ENCODE results near the gene DLGAP4. TPM values are rescaled to one million over a fixed set of nuclear protein-coding genes. Genes with fewer than 3 reads are reported as not detected.
"Not testable (repeated sequence)": the region's sequence is repeated elsewhere in the genome, so short reads cannot be mapped to it uniquely, and the experiment has no call there.

The DLGAP4 gene
- total RNA-seq, 2 experiments from 2014 or later, result 27.0 to 27.5 TPM

DNA sequence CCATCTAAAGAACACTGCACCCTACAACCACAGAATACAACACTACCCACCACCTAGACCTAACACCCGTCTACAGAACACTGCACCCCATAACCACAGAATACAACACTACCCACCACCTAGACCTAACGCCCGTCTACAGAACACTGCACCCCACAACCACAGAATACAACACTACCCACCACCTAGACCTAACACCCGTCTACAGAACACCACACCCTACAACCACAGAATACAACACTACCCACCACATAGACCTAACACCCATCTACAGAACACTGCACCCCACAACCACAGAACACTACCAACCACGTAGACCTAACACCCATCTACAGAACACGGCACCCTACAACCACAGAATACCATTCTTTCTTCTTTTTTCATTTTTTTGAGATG lies 258.6 kb downstream of the DLGAP4 start:
- Mint-ChIP-seq H3K36me3 (peaks cover 22% of the 10 kb centered on the region), H3K9me3 (peaks cover 11% of the 10 kb centered on the region)
- H3K27ac Mint-ChIP-seq; ATAC-seq (ENCODE audit: low read depth); H3K4me1 Mint-ChIP-seq; DNase-seq; H3K27me3 Mint-ChIP-seq; H3K4me3 Mint-ChIP-seq: not testable (repeated sequence)
- POLR2A ChIA-PET, result interaction anchor here (1.1 kb wide), 1 partner anchor 27 kb away, joined by 3 read pairs; no protein-coding TSS in a partner anchor

DNA sequence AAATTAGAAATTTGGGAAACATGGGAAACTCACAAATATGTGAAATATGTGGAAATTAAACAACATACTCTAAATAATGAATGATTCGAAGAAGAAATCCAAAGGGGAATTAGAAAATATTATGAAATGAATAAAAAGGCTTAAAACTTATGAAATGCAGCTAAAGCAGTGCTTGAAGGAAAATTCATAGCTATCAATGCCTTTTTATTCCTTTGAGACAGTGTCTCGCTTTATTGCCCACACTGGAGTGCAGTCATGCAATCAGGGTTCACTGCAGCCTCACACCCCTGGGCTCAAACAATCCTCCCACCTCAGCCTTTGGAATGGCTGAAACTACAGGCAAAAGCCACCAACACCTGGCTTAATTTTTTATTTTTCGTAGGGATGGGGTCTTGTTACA lies 259.4 kb downstream of the DLGAP4 start:
- Mint-ChIP-seq H3K27ac (no peak overlapping the region), H3K9me3 (peaks cover 11% of the 10 kb centered on the region), H3K4me1 (peaks cover 7% of the 10 kb centered on the region), H3K36me3 (peaks cover 23% of the 10 kb centered on the region), H3K27me3 (no peaks in the 10 kb centered on the region), H3K4me3 (no peak overlapping the region)
- POLR2A ChIA-PET, result interaction anchor here (1.1 kb wide), 1 partner anchor 26 kb away, joined by 3 read pairs; no protein-coding TSS in a partner anchor
- DNase-seq (no peak), ATAC-seq (ENCODE audit: low read depth) (no peak)

DNA sequence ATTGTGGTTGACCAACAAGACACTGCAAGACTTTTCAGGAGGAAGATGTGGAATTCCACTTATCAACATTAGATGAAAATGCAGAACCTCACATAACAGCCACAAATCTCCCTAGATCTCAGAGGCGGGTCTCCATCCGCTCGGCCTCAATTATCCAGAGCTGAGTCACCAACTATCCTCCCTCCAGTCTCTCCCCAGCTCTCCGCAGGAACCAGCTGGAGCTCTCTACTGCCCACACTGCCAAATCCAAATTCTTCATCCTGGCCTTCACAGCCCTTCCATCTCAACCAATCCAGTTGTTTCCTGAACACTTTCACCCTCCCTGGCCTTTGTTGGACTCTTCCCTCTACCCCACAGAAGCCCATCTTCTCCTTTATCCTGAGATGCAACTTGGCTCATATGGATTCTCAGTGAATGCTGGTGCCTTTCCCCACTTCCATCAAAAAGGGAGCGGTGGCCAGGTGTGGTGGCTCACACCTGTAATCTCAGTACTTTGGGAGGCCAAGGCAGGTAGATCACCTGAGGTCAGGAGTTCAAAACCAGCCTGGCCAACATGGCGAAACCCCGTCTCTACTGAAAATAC lies 263.8 kb downstream of the DLGAP4 start:
- Mint-ChIP-seq H3K4me1 (peaks cover 21% of the 10 kb centered on the region), H3K4me3 (no peak overlapping the region), H3K9me3 (peaks cover 4% of the 10 kb centered on the region), H3K27me3 (no peaks in the 10 kb centered on the region), H3K36me3 (peaks cover 14% of the 10 kb centered on the region), H3K27ac (no peak overlapping the region)
- ATAC-seq (ENCODE audit: low read depth) (no peak), DNase-seq (no peak)
- POLR2A ChIA-PET, result interaction anchor here (1.4 to 10.0 kb wide), 2 partner anchors 22 to 37 kb away, joined by 3 to 195 read pairs; no protein-coding TSS in a partner anchor

DNA sequence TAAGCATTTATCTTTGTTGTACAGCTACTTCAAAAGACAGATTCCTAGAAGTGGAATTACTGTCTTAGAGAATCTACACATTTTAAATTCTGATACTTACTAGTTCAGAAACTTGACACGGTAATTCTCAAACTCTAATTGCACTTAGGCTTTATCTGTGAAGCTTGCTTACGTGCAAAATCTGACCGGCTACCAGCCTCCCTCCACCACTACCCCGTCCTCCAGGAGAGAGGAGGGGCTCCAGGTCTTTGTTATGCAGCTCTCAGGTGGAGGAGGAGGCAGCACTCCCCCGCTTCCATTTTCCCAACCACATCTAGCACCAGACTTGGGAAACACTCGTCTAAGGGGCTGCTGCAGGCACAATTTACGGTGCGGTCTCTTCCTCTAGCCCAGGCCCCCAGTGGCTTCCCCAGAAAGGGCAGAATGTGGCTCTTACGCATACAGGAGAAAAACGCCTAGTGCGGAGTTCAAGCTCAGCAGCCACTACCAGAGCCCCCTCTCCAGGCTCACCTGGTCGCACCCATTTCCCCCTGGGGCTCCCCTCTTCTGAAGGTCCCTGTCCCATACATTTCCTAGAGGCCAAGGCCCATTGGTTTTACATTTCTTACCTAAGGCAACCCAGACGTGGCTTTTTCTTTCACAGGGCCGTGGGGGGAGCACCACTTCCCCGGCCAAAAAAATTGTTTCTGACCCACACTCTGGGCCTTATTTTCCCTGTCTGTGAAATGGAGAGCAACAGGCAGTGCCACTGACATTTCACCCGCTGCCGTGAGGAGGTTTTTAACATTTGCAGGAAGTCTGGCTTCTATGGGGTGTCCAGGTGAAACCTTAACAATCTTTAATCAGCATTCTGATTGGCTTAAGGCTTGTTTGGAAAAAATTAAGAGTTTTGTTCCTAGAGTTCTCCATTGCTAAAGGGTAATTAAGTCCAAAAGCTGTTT lies 265.7 kb downstream of the DLGAP4 start:
- H3K4me3 Mint-ChIP-seq, result peak overlapping the region; percentile 85
- peaks cover 32% of the 10 kb centered on the region for H3K4me1 Mint-ChIP-seq
- H3K9me3 Mint-ChIP-seq, result peaks cover 1% of the 10 kb centered on the region
- H3K27me3 Mint-ChIP-seq, result no peaks in the 10 kb centered on the region
- peak overlapping the region; percentile 97 for H3K27ac Mint-ChIP-seq
- DNase-seq, result peak; percentile 41
- ATAC-seq (ENCODE audit: low read depth), result no peak
- POLR2A ChIA-PET, result interaction anchor here (0.5 to 10.0 kb wide), 7 partner anchors 12 to 172 kb away, joined by 3 to 195 read pairs (median 6); partner anchors contain the start of genes RAB5IF and SLA2
- peaks cover 17% of the 10 kb centered on the region for H3K36me3 Mint-ChIP-seq

DNA sequence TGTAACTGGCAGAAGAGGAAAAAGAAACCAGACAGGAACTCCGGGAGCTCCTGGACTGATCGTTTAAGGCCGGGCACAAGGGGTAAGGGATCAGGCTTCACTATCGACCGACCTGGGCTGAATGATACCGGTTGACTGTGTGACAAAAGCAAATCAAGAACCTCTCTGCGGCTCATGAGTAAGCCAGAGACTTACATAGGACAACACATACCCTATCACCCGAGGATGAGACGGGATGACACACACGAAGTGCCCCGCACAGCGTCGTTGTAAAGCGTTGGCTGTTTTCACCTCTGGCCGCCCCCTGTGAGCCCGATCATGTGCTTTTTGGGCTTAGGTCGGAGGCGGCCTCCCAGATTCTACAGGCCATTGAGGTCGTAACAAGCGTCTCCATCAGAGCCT lies 266.6 kb downstream of the DLGAP4 start:
- ATAC-seq (ENCODE audit: low read depth), result peak; percentile 61

DNA sequence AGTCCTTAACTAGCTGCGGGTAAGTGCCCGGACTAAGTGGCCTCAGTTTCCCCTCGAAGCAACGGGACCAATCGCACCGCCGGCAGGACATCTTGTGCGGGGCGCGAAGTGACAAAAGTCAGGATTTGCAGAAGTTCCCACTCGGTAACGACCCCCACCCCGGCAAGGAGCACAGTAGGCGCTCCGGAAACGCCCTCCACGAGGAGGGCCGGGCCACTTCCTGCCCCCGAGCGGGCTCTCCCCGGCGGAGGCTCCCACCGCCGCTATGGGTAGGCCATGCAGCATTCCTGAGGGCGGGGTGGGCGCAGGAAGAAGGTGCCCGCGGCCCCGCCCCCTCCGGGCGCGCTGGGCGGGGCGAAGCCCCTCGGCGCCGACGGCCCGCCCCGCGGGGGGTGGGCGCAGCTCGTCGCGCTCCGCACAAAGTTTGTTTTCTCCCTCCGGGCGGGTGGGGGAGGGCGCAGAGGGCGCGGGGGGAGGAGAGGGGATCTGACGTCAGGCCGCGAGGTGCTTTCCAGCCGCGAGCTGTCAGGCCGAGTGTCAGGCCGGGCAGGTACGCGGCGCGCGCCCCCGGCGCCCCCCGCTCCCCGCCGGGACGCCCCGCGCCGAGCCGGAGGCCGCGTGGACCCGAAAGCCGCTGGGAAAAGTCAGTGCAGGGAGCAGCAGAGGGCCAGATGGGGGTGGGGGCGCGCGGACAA lies 267.1 kb downstream of the DLGAP4 start, which contains the start of gene TGIF2:
Gene TGIF2, plus strand, starts transcription at position 495 of the 695 bp plus-strand sequence. CDS start 5,178 bp downstream, outside the sequence.
- DNase-seq (peak; percentile 96), ATAC-seq (ENCODE audit: low read depth) (peak; percentile 82)
- no peaks in the 10 kb centered on the region for H3K27me3 Mint-ChIP-seq
- H3K36me3 Mint-ChIP-seq, result peaks cover 15% of the 10 kb centered on the region
- POLR2A ChIA-PET, result interaction anchor here (0.9 to 10.0 kb wide), 12 partner anchors 9 to 619 kb away, joined by 3 to 195 read pairs (median 5); partner anchors contain the start of genes RAB5IF, SCAND1 and SLA2
- no peaks in the 10 kb centered on the region for H3K9me3 Mint-ChIP-seq
- peaks cover 32% of the 10 kb centered on the region for H3K4me1 Mint-ChIP-seq
- peak within 1 kb of the TSS; percentile 94 for H3K4me3 Mint-ChIP-seq
- H3K27ac Mint-ChIP-seq, result peak within 1 kb of the TSS; percentile 97

More for the DNA sequence above, 266.6 kb downstream of the DLGAP4 start:
- Mint-ChIP-seq H3K4me3 (peak overlapping the region; percentile 85), H3K27ac (peak overlapping the region; percentile 97), H3K9me3 (no peaks in the 10 kb centered on the region), H3K36me3 (peaks cover 15% of the 10 kb centered on the region), H3K4me1 (peaks cover 32% of the 10 kb centered on the region), H3K27me3 (no peaks in the 10 kb centered on the region)
- DNase-seq, result no peak
- POLR2A ChIA-PET, result interaction anchor here (0.9 to 10.0 kb wide), 10 partner anchors 20 to 619 kb away, joined by 3 to 195 read pairs (median 6); partner anchors contain the start of genes RAB5IF, SCAND1 and SLA2

DNA sequence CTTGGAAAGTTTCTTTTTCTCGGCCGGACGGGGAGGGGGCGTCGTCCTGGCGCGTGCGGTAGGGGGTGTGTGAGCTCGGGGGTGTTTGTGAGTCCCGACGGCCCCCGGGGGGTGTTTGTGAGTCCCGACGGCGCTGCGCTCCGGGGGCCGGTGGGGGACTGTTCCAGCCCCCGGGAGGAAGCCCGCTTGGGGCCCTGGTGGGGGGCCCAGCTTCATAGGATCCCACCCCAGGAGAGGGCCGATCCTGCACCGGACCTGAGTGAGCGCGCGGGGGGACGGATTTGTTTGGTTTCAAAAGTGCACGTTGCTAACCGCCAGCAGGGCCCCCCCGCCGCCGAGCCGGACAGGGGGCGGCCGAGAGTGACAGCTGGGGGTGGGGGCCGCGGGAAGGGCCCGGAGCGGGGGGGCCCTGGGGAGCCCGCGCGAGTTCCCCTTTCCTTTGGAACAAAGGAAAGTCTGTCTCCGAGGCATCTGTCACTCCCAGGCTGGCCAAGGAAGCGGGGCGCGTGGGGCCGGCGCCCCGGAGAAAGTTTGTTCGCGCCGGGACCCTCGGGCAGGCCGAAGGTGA lies 267.7 kb downstream of the DLGAP4 start:
- Mint-ChIP-seq H3K4me3 (peak overlapping the region; percentile 94), H3K36me3 (peaks cover 15% of the 10 kb centered on the region), H3K9me3 (no peaks in the 10 kb centered on the region), H3K27me3 (no peaks in the 10 kb centered on the region), H3K27ac (peak overlapping the region; percentile 95), H3K4me1 (peaks cover 32% of the 10 kb centered on the region)
- DNase-seq, result peak; percentile 61
- ATAC-seq (ENCODE audit: low read depth), result peak; percentile 1
- POLR2A ChIA-PET, result interaction anchor here (0.8 to 10.0 kb wide), 12 partner anchors 8 to 620 kb away, joined by 3 to 195 read pairs (median 5); partner anchors contain the start of genes RAB5IF, SCAND1 and SLA2

DNA sequence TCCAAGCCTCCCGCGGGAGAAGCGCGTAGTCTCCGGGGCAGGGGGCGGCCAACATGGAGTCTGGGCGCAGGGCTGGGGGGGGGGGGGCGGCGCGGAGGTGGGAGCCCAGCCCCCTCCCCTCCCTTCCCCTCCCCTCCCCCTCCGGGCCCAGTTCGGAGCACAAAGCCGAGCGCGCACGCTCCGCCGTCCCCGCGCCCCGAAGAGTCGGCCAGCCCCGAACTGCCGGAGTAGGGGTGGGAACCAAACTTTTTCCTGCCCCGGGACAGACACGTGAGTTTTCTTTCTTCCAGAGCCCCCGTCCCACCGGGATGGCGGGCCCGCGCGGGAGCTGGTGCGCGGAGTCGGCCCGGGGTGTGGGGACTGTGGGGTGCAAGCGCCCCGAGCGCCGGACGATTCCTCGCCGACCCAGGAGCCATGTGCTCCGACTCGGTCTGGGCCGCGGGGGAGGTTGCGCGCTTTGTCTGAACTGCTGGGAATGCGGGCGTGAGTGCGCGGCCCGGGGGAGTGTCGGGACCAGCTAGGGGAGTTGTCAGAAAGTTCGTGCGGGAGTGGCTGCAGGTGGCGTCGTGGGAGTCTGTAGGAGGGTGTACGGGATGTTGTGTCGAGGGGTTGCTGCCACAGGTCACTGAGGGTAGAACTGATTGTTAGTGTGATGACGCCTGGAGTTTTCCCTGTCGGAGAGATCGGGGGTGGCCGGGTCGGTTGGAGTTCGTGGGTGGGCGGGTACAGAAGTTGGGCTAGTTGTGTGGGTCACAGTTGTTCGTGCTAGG lies 268.4 kb downstream of the DLGAP4 start:
- Mint-ChIP-seq H3K4me1 (peaks cover 35% of the 10 kb centered on the region), H3K27me3 (no peaks in the 10 kb centered on the region), H3K27ac (peak overlapping the region; percentile 95), H3K9me3 (no peaks in the 10 kb centered on the region), H3K36me3 (peaks cover 18% of the 10 kb centered on the region), H3K4me3 (peak overlapping the region; percentile 94)
- POLR2A ChIA-PET, result interaction anchor here (0.8 to 10.0 kb wide), 8 partner anchors 8 to 162 kb away, joined by 3 to 195 read pairs (median 4); partner anchors contain the start of genes RAB5IF and SLA2
- DNase-seq, result peak; percentile 68
- peak; percentile 11 for ATAC-seq (ENCODE audit: low read depth)

DNA sequence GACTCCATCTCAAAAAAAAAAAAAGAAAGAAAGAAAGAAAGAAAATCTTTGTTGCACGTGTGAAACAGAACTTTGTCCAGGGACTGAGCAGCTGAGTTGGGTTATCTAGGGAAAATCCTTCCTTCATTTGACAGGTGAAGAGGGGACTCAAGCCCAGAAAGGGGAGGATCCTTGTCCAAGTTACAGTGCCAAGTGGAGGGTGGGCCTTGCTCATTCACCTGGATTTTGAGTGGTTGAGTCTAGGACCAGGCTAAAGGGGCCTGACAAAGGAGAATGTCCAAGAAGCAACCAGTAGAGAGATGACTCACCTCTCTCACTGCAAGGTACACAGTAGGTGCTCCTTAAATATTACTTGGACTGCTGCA lies 269.9 kb downstream of the DLGAP4 start:
- no peaks in the 10 kb centered on the region for H3K9me3 Mint-ChIP-seq
- H3K27me3 Mint-ChIP-seq, result no peaks in the 10 kb centered on the region
- peak overlapping the region; percentile 36 for H3K27ac Mint-ChIP-seq
- no peak overlapping the region for H3K4me3 Mint-ChIP-seq
- H3K4me1 Mint-ChIP-seq, result peaks cover 42% of the 10 kb centered on the region
- ATAC-seq (ENCODE audit: low read depth), result no peak
- POLR2A ChIA-PET, result interaction anchor here (10.0 kb wide), 1 partner anchor 16 kb away, joined by 195 read pairs; no protein-coding TSS in a partner anchor
- DNase-seq, result no peak
- peaks cover 25% of the 10 kb centered on the region for H3K36me3 Mint-ChIP-seq
